Keratinocyte (primary cell): Measurements from ENCODE around the gene MYO7B.

ENCODE experiments used
- EZH2 ChIP-seq: IDR thresholded peaks from one replicate; pipeline ENCODE4 v1.6.1; 2012; ENCODE audit warnings: inconsistent platforms, mild to moderate bottlenecking, low read length, moderate library complexity
- TF ChIP-seq, protein P1 (sequence below), 3 experiments: IDR thresholded peaks in 1 of 3; conservative IDR thresholded peaks in 1 of 3; optimal IDR thresholded peaks in 1 of 3; 2 replicates in 2 of 3; 3 replicates in 1 of 3; pipeline versions ENCODE3 to v1.5.1; 2011; ENCODE audit warnings: low read length in 3 of 3, mild to moderate bottlenecking in 3 of 3, moderate library complexity in 2 of 3, control low read depth in 1 of 3, inconsistent platforms in 1 of 3; ENCODE audit not compliant: insufficient read depth in 2 of 3; ENCODE audit errors: extremely low read depth in 1 of 3

DNA sequence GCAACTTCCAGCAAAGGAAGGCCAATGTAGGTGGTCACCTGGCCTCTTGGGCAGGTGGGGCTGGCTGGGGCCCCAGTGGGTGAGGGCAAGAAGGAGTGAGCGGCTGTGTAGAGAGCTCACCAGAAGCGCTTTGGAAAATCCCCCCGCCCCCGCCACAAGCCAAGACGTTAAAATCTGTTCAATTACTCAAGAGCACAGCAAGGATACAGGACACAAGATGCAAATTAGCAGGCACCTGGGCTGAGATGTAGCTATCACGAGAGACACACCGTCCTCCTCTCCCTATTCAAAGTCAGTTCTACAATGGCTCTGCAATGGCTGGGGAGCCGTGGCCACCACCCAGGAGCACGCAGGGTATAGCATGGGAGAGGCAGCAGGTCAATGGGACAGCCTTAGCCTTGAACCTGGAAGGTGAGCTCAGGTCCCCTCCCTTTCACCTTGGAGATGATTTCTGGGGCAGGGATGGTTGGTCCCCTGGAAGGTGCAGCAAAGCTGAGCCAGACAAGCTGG is 72.0 kb downstream of the MYO7B start:
- TF ChIP-seq, protein P1, sequence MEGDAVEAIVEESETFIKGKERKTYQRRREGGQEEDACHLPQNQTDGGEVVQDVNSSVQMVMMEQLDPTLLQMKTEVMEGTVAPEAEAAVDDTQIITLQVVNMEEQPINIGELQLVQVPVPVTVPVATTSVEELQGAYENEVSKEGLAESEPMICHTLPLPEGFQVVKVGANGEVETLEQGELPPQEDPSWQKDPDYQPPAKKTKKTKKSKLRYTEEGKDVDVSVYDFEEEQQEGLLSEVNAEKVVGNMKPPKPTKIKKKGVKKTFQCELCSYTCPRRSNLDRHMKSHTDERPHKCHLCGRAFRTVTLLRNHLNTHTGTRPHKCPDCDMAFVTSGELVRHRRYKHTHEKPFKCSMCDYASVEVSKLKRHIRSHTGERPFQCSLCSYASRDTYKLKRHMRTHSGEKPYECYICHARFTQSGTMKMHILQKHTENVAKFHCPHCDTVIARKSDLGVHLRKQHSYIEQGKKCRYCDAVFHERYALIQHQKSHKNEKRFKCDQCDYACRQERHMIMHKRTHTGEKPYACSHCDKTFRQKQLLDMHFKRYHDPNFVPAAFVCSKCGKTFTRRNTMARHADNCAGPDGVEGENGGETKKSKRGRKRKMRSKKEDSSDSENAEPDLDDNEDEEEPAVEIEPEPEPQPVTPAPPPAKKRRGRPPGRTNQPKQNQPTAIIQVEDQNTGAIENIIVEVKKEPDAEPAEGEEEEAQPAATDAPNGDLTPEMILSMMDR (optimal IDR thresholded peaks at IDR 0.05 in 1 of 3, IDR thresholded peaks at IDR 0.05 in 1 of 3, conservative IDR thresholded peaks at IDR 0.05 in 1 of 3; ENCODE audit: extremely low read depth in 1 of 3, insufficient read depth in 2 of 3, low read length in 3 of 3): no peak
- no peak for TF ChIP-seq EZH2
